NCI-H2029 (cell line): ENCODE data around the gene GALNS.

Source experiments
- DNase-seq: peaks from one replicate; lab custom pipeline; 2025; lab: John Stamatoyannopoulos, UW

Gene GALNS

DNA sequence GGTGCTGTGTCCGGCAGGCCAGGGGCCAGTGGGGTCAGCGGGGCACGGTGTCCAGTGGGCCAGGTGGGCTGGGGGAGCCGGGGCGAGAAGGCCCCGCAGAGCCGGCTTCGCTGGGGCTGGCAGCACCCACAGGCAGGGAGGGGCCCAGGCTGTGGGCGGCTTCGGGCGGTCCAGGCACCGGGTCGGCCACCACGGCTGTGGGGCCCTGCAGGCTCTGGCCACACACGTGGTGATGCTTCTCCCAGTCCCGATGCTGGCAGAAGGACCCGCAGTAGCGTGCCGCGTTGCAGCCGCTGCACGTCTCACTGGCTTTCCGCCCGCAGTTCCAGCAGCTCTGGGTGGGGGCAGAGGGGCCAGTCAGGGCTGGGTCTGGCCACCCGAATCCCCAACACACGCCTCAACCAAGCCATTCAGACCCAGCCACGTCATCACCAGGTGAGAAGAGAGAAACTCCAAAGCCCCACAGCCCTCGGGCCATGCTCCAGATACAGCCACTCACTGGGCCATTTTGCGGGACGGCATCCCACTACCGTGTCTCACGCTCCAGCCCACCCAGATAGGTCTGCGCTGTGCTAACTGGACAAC is 20.3 kb upstream of the GALNS start:
- DNase-seq = no peak

GRCh38 chr16:88875703-88876234 is 19.0 kb upstream of the GALNS start:
- no peak for DNase-seq

GRCh38 chr16:88874938-88875599 is 18.3 kb upstream of the GALNS start:
- no peak for DNase-seq

GRCh38 chr16:88872650-88873331 is 16.0 kb upstream of the GALNS start:
- no peak for DNase-seq

DNA sequence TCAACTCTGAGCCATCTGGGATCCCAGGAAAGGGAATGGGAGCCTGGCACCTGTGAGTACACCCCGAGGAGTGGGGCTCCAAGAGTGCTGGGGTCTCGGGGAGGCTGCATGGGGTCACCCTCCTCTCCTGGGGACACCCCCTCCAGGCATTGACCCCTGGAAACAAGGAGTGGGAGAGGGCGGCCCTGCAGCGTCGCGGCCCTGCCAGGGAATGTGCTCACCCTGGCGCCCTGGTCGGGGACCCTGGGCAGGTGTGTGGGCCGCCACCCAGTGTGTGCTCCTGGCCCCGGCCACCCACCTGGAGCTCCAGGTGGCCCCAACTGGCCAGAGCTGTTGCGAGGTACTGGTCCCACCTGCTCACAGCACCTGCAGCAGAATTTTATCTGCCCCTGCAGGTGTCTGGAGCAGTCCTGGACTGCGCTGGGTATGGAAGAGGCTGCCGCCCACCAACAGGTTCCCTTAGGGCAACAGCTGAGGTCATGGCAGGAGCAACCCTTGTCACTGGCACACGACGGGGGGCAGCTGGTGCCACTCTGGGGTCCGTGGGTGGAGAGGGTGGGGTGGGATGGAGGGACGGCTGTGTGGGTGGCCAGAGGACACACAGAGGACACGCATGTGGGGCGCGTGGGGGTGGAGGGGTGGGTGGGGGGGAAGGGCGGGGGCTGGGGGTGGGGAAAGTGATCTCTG is 15.1 kb upstream of the GALNS start:
- DNase-seq = no peak

DNA sequence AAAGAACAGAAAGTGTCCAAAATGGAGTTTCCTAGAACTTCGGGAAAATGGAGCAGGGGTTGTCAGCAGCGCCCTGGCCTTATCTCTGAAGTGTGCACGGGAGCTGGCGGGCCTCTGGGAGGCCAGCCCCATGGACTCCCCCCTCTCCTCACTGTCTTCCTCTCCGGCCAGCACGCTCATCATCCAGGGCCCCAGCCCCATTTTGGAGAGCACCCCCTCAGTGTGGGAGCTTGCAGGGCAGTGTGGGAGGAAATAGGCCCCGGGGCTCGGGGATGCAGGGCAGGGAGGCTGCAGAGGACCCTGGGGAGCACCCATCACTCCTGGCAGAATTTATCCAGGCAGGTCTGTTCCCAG is 14.6 kb upstream of the GALNS start:
- DNase-seq = no peak

GRCh38 chr16:88870608-88871348 is 14.0 kb upstream of the GALNS start:
- DNase-seq = no peak

DNA sequence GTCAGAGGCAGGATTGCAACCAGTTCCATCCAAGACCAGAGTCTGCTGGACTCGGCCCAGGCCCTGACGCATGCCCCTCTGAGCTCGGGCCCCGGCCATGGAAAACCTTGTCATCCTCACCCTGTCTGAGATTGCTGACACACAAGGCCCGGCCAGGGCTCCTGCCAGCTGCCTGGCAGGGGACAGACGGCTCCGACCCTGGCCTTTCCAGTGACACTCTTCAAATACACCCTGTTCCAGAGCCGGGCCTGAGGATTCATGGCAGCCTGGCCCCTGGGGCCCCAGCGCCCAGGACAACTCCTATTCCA is 12.9 kb upstream of the GALNS start:
- DNase-seq = no peak

GRCh38 chr16:88868974-88869672 is 12.4 kb upstream of the GALNS start:
- no peak for DNase-seq

- no peak for DNase-seq
These were observed 11.0 kb upstream of the GALNS start for GRCh38 chr16:88867581-88868246.

DNA sequence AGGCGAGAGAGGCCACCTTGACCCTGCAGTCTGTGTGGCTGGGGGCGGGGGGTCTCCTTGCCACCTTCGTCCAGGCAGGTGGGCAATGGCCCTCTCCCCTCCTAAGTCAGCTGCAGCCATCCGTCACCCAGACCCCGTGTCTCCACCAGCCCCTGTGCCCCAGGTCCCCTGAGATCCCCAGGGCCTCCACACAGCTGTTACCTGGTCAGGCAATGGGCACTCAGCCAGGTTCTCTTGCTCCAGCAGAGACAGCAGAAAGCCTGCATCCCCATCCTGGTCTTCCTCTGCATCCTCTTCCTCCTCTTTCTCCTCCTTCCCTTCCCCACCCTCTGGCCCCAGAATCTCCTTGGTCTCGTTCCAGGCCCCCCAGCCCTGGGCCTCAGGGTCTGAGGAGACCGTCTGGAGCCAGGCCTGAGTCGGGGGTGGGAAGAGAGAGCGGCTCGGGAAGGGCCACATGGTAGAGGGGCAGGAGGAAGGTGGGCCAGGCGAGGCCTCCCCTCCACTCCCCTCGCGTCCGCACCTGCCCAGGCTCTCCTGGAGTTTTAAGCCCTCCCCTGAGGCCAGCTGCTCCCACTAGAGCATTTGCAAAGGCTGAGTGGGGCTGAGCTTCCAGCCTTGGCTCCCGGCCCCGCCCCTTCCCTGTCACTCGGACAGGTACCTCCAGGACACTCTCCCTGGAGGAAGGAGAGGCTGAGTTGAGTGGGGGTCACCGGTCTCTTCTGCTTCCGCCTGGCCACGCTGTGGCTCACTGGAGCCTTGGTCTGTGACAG is 9.6 kb upstream of the GALNS start, which contains the start of gene PABPN1L:
Gene PABPN1L (minus strand): TSS at position 510 of the 770 bp plus-strand sequence. CDS start 54 bp downstream, at position 456.
- DNase-seq = no peak

DNA sequence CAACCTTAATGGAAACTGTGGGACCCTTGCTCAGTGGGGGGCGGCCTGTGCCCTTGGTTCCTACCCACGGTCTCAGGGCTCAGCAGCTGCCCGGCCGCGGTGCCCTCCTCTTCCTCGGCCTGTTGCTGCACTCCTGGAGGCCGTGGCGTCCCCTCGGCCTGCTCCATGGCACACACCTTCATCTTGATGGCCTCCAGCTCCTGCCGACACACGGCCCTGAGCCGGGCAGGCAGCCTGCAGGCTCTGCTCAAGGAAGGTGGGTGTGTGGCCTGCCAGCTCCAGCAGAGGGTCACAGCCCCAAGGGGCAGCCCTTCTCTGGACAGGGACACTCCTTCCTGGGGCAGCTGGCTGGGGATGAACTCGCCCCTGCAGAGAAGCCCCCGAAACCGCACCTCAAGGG is 9.0 kb upstream of the GALNS start:
- DNase-seq = no peak

DNA sequence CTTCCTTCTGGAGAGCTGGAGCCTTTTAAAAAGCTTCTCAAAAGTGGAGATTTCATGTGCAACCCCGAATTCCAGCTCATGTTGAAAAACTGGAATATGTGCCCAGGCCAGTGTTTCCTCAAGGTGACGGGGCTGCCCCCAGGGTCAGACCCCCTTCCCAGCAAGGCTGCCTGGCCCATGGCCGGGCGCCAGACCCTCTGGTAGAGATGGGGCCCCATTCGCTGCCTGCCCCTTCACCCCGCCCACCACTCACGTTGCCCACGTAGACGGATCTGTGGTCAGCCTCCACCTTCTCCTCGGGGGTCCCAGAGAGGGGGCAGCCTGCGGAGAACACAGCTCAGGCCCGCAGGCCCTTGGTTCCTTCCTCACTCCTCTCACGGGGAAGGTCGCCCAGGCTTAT is 8.6 kb upstream of the GALNS start:
- DNase-seq = no peak

DNA sequence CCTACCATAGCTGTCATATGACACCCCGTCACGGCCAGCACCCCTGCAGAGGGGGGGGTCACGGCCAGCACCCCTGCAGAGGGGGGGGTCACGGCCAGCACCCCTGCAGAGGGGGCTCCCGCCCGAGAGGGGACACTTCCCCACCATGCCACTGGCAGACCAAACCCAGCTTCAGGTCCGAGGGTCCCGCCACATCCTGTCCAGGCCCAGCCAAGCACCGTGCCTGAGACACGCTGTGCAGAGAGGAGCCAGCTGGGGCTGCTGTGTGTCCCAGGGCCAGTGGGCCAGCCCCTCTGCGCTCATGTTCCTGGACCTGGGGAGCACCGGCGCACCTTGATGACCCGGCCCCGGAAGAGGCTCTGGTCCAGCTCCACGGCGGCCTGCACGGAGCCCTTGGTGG is 7.8 kb upstream of the GALNS start:
- DNase-seq = no peak

GRCh38 chr16:88864099-88864498 is 7.4 kb upstream of the GALNS start:
- no peak for DNase-seq

GRCh38 chr16:88863426-88863825 is 6.7 kb upstream of the GALNS start:
- no peak for DNase-seq

DNA sequence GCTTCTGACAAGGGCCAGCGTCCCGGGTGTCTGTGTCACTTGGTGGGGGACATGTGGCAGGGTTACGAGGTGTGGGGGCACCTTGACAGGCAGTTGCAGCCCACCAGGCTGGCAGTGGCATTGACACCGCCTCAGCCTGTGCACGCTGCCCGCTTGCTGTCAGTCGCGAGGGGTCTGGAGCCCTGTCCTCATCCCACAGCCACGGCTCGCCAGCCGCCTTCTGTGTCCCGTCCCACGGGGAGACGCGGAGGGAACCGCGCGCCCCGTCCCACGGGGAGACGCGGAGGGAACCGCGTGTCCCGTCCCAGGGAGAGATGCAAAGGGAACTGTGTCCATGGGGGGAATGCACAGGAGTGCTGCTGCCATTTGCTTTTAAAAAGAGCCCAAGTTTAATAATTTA is 6.2 kb upstream of the GALNS start:
- DNase-seq = no peak

DNA sequence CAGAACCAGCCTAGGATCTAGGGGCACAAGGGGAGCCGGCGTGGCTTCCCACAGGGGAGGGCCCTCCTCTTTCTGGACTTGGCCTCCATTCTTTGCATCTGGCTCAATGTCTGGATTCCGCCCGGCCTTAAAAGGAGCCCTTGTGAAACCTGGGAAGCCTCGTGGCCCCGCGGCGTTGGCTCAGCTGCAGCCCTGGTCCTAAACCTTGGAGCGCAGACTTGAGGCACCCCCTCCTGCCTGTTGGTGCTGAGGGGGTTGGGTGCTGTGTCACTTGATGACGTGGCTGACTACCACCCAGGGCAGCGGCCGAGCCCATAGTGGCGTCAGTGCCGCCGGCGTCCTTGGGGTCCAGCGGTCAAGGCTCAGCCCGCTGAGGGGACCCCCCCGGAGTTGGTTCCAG is 4.6 kb upstream of the GALNS start:
- DNase-seq = no peak

- no peak for DNase-seq
These were observed 2.8 kb upstream of the GALNS start for GRCh38 chr16:88859381-88860091.
